SK-N-SH (cell line): Measurements from ENCODE around the gene MYLK. TPM values are rescaled to one million over a fixed set of nuclear protein-coding genes. Genes with fewer than 3 reads are reported as not detected.

ENCODE experiments used
- CTCF ChIA-PET: fragments of 300-600, 350-600 bp; formaldehyde crosslinking; extraction: SDS; loops from one replicate; lab custom pipeline; 2021; lab: Yijun Ruan, JAX
- POLR2A ChIA-PET: fragments of 350-600 bp; sonication (Branson Sonifier 250); formaldehyde crosslinking; extraction: SDS; loops from one replicate; lab custom pipeline; 2020; ENCODE audit warnings: antibody characterized with exemption, inconsistent platforms; lab: Yijun Ruan, JAX
- DNase-seq: peaks from one replicate; pipeline ENCODE4 v3.0.0; 2012
- H2AFZ ChIP-seq: fragments of 200-600 bp; sonication (generic); 2 replicates; pipeline ENCODE4 v1.8.1; 2016; ENCODE audit warnings: antibody characterized with exemption, mild to moderate bottlenecking, low read depth
- H3F3A ChIP-seq: fragments of 200-600 bp; sonication (generic); replicated peaks from 2 replicates; pipeline ENCODE3; 2016; ENCODE audit warnings: antibody characterized with exemption, mild to moderate bottlenecking; ENCODE audit not compliant: insufficient read depth
- H3K27ac ChIP-seq, 2 experiments: fragments of 200-500 bp in 1 of 2; fragments of 200-600 bp in 1 of 2; sonication (Bioruptor generic) in 1 of 2; sonication (generic), shearing (Covaris generic) in 1 of 2; 2 replicates each; pipeline versions ENCODE4 v1.5.1 to v1.6.1; 2014 to 2016; ENCODE audit warnings: low read depth in 2 of 2, inconsistent platforms in 1 of 2, low read length in 1 of 2, mild to moderate bottlenecking in 1 of 2, mixed read lengths in 1 of 2
- H3K27me3 ChIP-seq: fragments of 200-600 bp; sonication (generic), shearing (Covaris generic); 2 replicates; pipeline ENCODE4 v1.6.1; 2016; ENCODE audit warnings: mixed run types; ENCODE audit not compliant: insufficient read depth
- H3K36me3 ChIP-seq, 2 experiments: fragments of 200-500 bp in 1 of 2; fragments of 200-600 bp in 1 of 2; sonication (Bioruptor generic) in 1 of 2; sonication (generic) in 1 of 2; replicated peaks in 1 of 2; 2 replicates each; pipeline versions ENCODE3 to v1.5.1; 2014 to 2016; ENCODE audit warnings: low read length in 1 of 2, mild to moderate bottlenecking in 1 of 2; ENCODE audit not compliant: insufficient read depth in 2 of 2, control insufficient read depth in 1 of 2
- H3K4me1 ChIP-seq, 2 experiments: fragments of 200-500 bp in 1 of 2; fragments of 200-600 bp in 1 of 2; sonication (Bioruptor generic) in 1 of 2; sonication (generic), shearing (Covaris generic) in 1 of 2; 2 replicates each; pipeline versions ENCODE4 v1.5.1 to v1.6.1; 2014 to 2016; ENCODE audit warnings: low read depth in 1 of 2, low read length in 1 of 2, mixed run types in 1 of 2; ENCODE audit not compliant: insufficient read depth in 2 of 2, control insufficient read depth in 1 of 2
- H3K4me2 ChIP-seq: fragments of 200-600 bp; sonication (generic), shearing (Covaris generic); 2 replicates; pipeline ENCODE4 v1.6.1; 2017; ENCODE audit warnings: mixed run types
- H3K4me3 ChIP-seq, 2 experiments: fragments of 200-500 bp in 1 of 2; fragments of 200-600 bp in 1 of 2; sonication (Bioruptor generic) in 1 of 2; sonication (generic), shearing (Covaris generic) in 1 of 2; 2 replicates each; pipeline versions ENCODE4 v1.5.1 to v1.8.1; 2014 to 2016; ENCODE audit warnings: low read depth in 2 of 2, inconsistent platforms in 1 of 2, low read length in 1 of 2, mild to moderate bottlenecking in 1 of 2, mixed read lengths in 1 of 2, moderate library complexity in 1 of 2
- H3K79me2 ChIP-seq: fragments of 200-600 bp; sonication (generic); 2 replicates; pipeline ENCODE4 v1.8.1; 2017; ENCODE audit warnings: mild to moderate bottlenecking; ENCODE audit not compliant: insufficient read depth
- H3K9ac ChIP-seq: fragments of 200-600 bp; sonication (generic); 2 replicates; pipeline ENCODE4 v1.6.1; 2017; ENCODE audit warnings: mixed run types
- H3K9me2 ChIP-seq: fragments of 200-600 bp; sonication (generic); 2 replicates; pipeline ENCODE4 v1.6.1; 2017; ENCODE audit warnings: mixed run types
- H3K9me3 ChIP-seq: fragments of 200-600 bp; sonication (generic); 2 replicates; pipeline ENCODE4 v1.6.1; 2017; ENCODE audit warnings: mixed run types, mild to moderate bottlenecking, moderate library complexity
- H4K20me1 ChIP-seq: fragments of 200-600 bp; sonication (generic); 2 replicates; pipeline ENCODE4 v1.6.1; 2017; ENCODE audit warnings: mild to moderate bottlenecking, mixed run types; ENCODE audit not compliant: insufficient read depth
- CHD2 ChIP-seq: fragments of 150-350 bp; IDR thresholded peaks from 2 replicates; pipeline ENCODE4 v1.6.1; 2018; ENCODE audit warnings: low read length; ENCODE audit not compliant: partially characterized antibody
- ELF1 ChIP-seq: IDR thresholded peaks from 2 replicates; pipeline ENCODE4 v1.4.0; 2012
- EP300 ChIP-seq, 2 experiments: IDR thresholded peaks; 2 replicates each; pipeline versions ENCODE4 v1.4.0 to v1.6.1; 2012; ENCODE audit warnings: borderline replicate concordance in 1 of 2, low read depth in 1 of 2, low read length in 1 of 2
- FOSL2 ChIP-seq: IDR thresholded peaks from 2 replicates; pipeline ENCODE4 v1.4.0; 2012; ENCODE audit warnings: low read depth, mild to moderate bottlenecking, moderate library complexity, borderline replicate concordance
- FOXM1 ChIP-seq: IDR thresholded peaks from 2 replicates; pipeline ENCODE4 v1.4.0; 2012; ENCODE audit warnings: low read depth, mild to moderate bottlenecking
- GABPA ChIP-seq: IDR thresholded peaks from 2 replicates; pipeline ENCODE4 v1.4.0; 2012; ENCODE audit warnings: low read depth, mild to moderate bottlenecking
- MXI1 ChIP-seq: IDR thresholded peaks from 2 replicates; pipeline ENCODE4 v1.6.1; 2012; ENCODE audit warnings: mild to moderate bottlenecking, low read depth, low read length, improper control_type of control experiment
- NRF1 ChIP-seq: IDR thresholded peaks from 2 replicates; pipeline ENCODE4 v1.6.1; 2012; ENCODE audit warnings: low read depth, mild to moderate bottlenecking, low read length
- POLR2AphosphoS5 ChIP-seq: IDR thresholded peaks from 2 replicates; pipeline ENCODE4 v1.6.1; 2012; ENCODE audit warnings: low read depth, low read length
- RFX5 ChIP-seq: IDR thresholded peaks from 2 replicates; pipeline ENCODE4 v1.6.1; 2012; ENCODE audit warnings: mild to moderate bottlenecking, improper control_type of control experiment, low read length
- RXRA ChIP-seq: IDR thresholded peaks from 2 replicates; pipeline ENCODE4 v1.4.0; 2012; ENCODE audit warnings: low read depth, mild to moderate bottlenecking, borderline replicate concordance
- SIN3A ChIP-seq: IDR thresholded peaks from 2 replicates; pipeline ENCODE4 v1.6.1; 2012; ENCODE audit warnings: low read depth, mild to moderate bottlenecking, low read length, moderate library complexity, borderline replicate concordance
- SMC3 ChIP-seq: IDR thresholded peaks from 2 replicates; pipeline ENCODE4 v1.6.1; 2012; ENCODE audit warnings: low read depth, low read length, improper control_type of control experiment
- WGBS: methylation state at CpG from one replicate; pipeline ENCODE4 v1.1.6; 2017; ENCODE audit warnings: low lambda C conversion rate; 5-methylcytosine and 5-hydroxymethylcytosine counted together
- polyA plus RNA-seq, 3 experiments: library from polyadenylated mRNA; depleted of rRNA; stranded (reverse); fragments of >200 nt; gene quantifications; 2 replicates each; pipeline ENCODE4 v1.2.3, GENCODE V29; 2012
- TF ChIP-seq, protein P1 (sequence below): fragments of 150-350 bp; IDR thresholded peaks from 2 replicates; pipeline ENCODE4 v1.6.1; 2017; ENCODE audit warnings: antibody characterized with exemption, low read length, low read depth, borderline replicate concordance
- TF ChIP-seq, protein P2 (sequence below): IDR thresholded peaks from 2 replicates; pipeline ENCODE4; 2012
- TF ChIP-seq, protein P3 (sequence below): IDR thresholded peaks from 2 replicates; pipeline ENCODE4 v1.4.0; 2012; ENCODE audit warnings: low read depth, borderline replicate concordance
- TF ChIP-seq, protein P4 (sequence below): IDR thresholded peaks from 2 replicates; pipeline ENCODE4 v1.4.0; 2012; ENCODE audit warnings: low read depth, borderline replicate concordance

The MYLK gene
- polyA plus RNA-seq, 1 of the 3 experiments (the other 2 are of a cell fraction), result 272 TPM

DNA sequence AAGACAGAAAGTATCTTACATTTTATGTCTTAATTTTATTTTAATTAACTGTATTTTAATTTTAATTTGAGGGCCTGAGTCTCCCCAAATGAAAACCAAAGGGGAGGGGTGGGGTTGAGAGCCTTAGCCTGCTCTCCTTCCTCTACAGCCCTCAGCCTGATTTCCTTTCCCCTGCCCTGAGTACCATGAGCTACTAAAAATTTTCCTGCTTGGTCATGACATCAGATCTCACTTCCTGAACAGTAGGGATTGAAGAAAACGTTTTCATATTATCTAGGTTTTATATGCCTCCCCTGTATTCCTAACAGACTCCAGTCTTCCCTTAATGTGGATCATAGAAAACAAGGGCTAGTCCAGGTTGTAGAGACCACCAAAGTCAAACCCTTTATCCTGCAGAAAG lies 133.9 kb downstream of the MYLK start:
- no peak for DNase-seq
- no peaks in the 10 kb centered on the region for H4K20me1 ChIP-seq
- H3K9ac ChIP-seq, result peak overlapping the region; percentile 20; the same call in 1 of the 2 replicates
- 0 out of 2 replicates have a peak overlapping the region, but pooled peaks have one; percentile 29 for H3K4me2 ChIP-seq
- H3K36me3 ChIP-seq, result peaks cover 49 to 50% of the 10 kb centered on the region in 2 experiments
- H3F3A ChIP-seq, result peaks cover 20% of the 10 kb centered on the region
- 28% methylated on average over 1 of the region's 1 CpG for WGBS
- no peaks in the 10 kb centered on the region for H3K9me3 ChIP-seq
- ChIA-PET POLR2A (no interaction called here), CTCF (interaction anchor here (0.6 to 2.0 kb wide), 4 partner anchors 24 to 471 kb away, joined by 3 to 13 read pairs (median 3); no protein-coding TSS in a partner anchor)
- H3K4me1 ChIP-seq, result peaks cover 4 to 39% of the 10 kb centered on the region in 2 experiments
- H3K79me2 ChIP-seq, result peaks cover 46% of the 10 kb centered on the region
- no peak overlapping the region for H2AFZ ChIP-seq
- H3K27me3 ChIP-seq, result no peaks in the 10 kb centered on the region
- no peak overlapping the region for H3K4me3 ChIP-seq
- no peaks in the 10 kb centered on the region for H3K9me2 ChIP-seq
- TF ChIP-seq MXI1 (no peak), RXRA (no peak), RFX5 (no peak), FOSL2 (no peak), SMC3 (no peak), GABPA (no peak), CHD2 (no peak)
- TF ChIP-seq, protein P1, sequence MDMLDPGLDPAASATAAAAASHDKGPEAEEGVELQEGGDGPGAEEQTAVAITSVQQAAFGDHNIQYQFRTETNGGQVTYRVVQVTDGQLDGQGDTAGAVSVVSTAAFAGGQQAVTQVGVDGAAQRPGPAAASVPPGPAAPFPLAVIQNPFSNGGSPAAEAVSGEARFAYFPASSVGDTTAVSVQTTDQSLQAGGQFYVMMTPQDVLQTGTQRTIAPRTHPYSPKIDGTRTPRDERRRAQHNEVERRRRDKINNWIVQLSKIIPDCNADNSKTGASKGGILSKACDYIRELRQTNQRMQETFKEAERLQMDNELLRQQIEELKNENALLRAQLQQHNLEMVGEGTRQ, result no peak
- TF ChIP-seq, protein P2, sequence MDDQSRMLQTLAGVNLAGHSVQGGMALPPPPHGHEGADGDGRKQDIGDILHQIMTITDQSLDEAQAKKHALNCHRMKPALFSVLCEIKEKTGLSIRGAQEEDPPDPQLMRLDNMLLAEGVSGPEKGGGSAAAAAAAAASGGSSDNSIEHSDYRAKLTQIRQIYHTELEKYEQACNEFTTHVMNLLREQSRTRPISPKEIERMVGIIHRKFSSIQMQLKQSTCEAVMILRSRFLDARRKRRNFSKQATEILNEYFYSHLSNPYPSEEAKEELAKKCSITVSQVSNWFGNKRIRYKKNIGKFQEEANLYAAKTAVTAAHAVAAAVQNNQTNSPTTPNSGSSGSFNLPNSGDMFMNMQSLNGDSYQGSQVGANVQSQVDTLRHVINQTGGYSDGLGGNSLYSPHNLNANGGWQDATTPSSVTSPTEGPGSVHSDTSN, result no peak
- TF ChIP-seq, protein P3, sequence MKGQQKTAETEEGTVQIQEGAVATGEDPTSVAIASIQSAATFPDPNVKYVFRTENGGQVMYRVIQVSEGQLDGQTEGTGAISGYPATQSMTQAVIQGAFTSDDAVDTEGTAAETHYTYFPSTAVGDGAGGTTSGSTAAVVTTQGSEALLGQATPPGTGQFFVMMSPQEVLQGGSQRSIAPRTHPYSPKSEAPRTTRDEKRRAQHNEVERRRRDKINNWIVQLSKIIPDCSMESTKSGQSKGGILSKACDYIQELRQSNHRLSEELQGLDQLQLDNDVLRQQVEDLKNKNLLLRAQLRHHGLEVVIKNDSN, result no peak
- H3K27ac ChIP-seq, result peak overlapping the region; percentile 86 to 89

DNA sequence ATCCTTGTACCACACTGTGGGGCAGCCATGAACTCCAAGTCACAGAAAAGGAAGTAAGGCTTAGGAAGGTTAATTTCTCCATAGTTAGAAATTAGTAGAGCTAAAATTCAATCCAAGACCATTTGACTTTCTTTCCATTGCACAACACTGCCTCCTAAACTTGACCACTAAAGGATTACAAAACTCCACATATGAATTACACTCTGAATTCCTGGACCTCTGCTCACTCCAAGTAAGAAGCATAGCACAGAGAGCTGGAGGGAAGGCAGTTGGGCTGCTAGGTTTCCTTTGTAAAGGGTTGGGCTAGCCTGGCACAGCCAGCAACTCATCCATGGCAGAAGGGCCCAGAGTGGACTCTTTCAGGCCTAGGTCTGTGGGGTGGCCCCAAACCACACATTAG lies 134.4 kb downstream of the MYLK start:
- H3K9me2 ChIP-seq, result no peaks in the 10 kb centered on the region
- no peak overlapping the region for H3K9ac ChIP-seq
- peaks cover 0 to 34% of the 10 kb centered on the region in 2 experiments; a peak in 3 of 4 replicates for H3K4me1 ChIP-seq
- H4K20me1 ChIP-seq, result no peaks in the 10 kb centered on the region
- H3K27ac ChIP-seq, result peak overlapping the region; percentile 86 to 89; a peak in 3 of 4 replicates
- peaks cover 25% of the 10 kb centered on the region for H3F3A ChIP-seq
- H3K36me3 ChIP-seq, result peaks cover 49 to 50% of the 10 kb centered on the region in 2 experiments
- ChIA-PET POLR2A (no interaction called here), CTCF (interaction anchor here (1.0 to 2.0 kb wide), 3 partner anchors 25 to 97 kb away, joined by 3 to 13 read pairs (median 3); no protein-coding TSS in a partner anchor)
- TF ChIP-seq ELF1 (no peak), SIN3A (no peak), EP300 (IDR thresholded peaks at IDR 0.05; ENCODE audit: borderline replicate concordance in 1 of 2, low read depth in 1 of 2, low read length in 1 of 2) (no peak), NRF1 (no peak), MXI1 (no peak), FOXM1 (no peak), POLR2AphosphoS5 (no peak), CHD2 (no peak)
- TF ChIP-seq, protein P4, sequence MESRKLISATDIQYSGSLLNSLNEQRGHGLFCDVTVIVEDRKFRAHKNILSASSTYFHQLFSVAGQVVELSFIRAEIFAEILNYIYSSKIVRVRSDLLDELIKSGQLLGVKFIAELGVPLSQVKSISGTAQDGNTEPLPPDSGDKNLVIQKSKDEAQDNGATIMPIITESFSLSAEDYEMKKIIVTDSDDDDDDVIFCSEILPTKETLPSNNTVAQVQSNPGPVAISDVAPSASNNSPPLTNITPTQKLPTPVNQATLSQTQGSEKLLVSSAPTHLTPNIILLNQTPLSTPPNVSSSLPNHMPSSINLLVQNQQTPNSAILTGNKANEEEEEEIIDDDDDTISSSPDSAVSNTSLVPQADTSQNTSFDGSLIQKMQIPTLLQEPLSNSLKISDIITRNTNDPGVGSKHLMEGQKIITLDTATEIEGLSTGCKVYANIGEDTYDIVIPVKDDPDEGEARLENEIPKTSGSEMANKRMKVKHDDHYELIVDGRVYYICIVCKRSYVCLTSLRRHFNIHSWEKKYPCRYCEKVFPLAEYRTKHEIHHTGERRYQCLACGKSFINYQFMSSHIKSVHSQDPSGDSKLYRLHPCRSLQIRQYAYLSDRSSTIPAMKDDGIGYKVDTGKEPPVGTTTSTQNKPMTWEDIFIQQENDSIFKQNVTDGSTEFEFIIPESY, result no peak
- TF ChIP-seq, protein P1, result no peak
- no peak overlapping the region for H3K4me3 ChIP-seq
- H3K9me3 ChIP-seq, result no peaks in the 10 kb centered on the region
- H3K4me2 ChIP-seq, result no peak overlapping the region
- no peak overlapping the region for H2AFZ ChIP-seq
- H3K27me3 ChIP-seq, result no peaks in the 10 kb centered on the region
- DNase-seq, result no peak
- peaks cover 41% of the 10 kb centered on the region for H3K79me2 ChIP-seq
